H9 (cell line): Measurements from ENCODE around the gene CAMKV. TPM values are rescaled to one million over a fixed set of nuclear protein-coding genes. Genes with fewer than 3 reads are reported as not detected.

Source experiments
- DNase-seq: peaks from one replicate; pipeline ENCODE4 v3.0.0-alpha.2; 2017
- H2AFZ ChIP-seq: one replicate; pipeline ENCODE4 v1.6.1; 2013; ENCODE audit warnings: mild to moderate bottlenecking, low read length, control low read depth, moderate library complexity
- H2AK5ac ChIP-seq: 2 replicates; pipeline ENCODE4 v1.6.1; 2013; ENCODE audit warnings: low read length, control low read depth, mixed read lengths; ENCODE audit not compliant: insufficient read length
- H2BK120ac ChIP-seq: one replicate; pipeline ENCODE4 v1.6.1; 2013; ENCODE audit warnings: low read depth, mild to moderate bottlenecking, low read length, control low read depth, inconsistent platforms; ENCODE audit not compliant: poor library complexity, severe bottlenecking
- H2BK12ac ChIP-seq: 2 replicates; pipeline ENCODE4 v1.6.1; 2013; ENCODE audit warnings: low read length, control low read depth, mixed read lengths, low read depth; ENCODE audit not compliant: insufficient read length
- H2BK15ac ChIP-seq: 2 replicates; pipeline ENCODE4 v1.6.1; 2013; ENCODE audit warnings: low read depth, low read length, control low read depth
- H2BK20ac ChIP-seq: one replicate; pipeline ENCODE4 v1.6.1; 2013; ENCODE audit warnings: low read depth, mild to moderate bottlenecking, low read length, control low read depth, inconsistent platforms; ENCODE audit not compliant: poor library complexity, severe bottlenecking
- H2BK5ac ChIP-seq: 2 replicates; pipeline ENCODE4 v1.6.1; 2013; ENCODE audit warnings: low read length, control low read depth, mixed read lengths; ENCODE audit not compliant: insufficient read length
- H3K14ac ChIP-seq: 2 replicates; pipeline ENCODE4 v1.6.1; 2013; ENCODE audit warnings: low read length, control low read depth; ENCODE audit not compliant: insufficient read depth
- H3K18ac ChIP-seq: 2 replicates; pipeline ENCODE4 v1.6.1; 2013; ENCODE audit warnings: low read depth, mild to moderate bottlenecking, mixed read lengths, low read length, control low read depth; ENCODE audit not compliant: insufficient read length
- H3K23ac ChIP-seq: 2 replicates; pipeline ENCODE4 v1.6.1; 2013; ENCODE audit warnings: low read length, control low read depth, mixed read lengths, low read depth; ENCODE audit not compliant: insufficient read length
- H3K23me2 ChIP-seq: 2 replicates; pipeline ENCODE4 v1.6.1; 2013; ENCODE audit warnings: low read depth, mild to moderate bottlenecking, mixed read lengths, low read length, control low read depth; ENCODE audit not compliant: insufficient read length, poor library complexity, severe bottlenecking
- H3K27ac ChIP-seq: 2 replicates; pipeline ENCODE4 v1.5.1; 2013; ENCODE audit warnings: low read length, control low read depth, mixed read lengths, low read depth; ENCODE audit not compliant: insufficient read length
- H3K27me3 ChIP-seq: 2 replicates; pipeline ENCODE4 v1.6.1; 2013; ENCODE audit warnings: low read length, control low read depth, inconsistent platforms; ENCODE audit not compliant: insufficient read depth
- H3K4ac ChIP-seq: 2 replicates; pipeline ENCODE4 v1.6.1; 2013; ENCODE audit warnings: low read depth, mild to moderate bottlenecking, control low read depth, inconsistent platforms, low read length, moderate library complexity
- H3K4me1 ChIP-seq: 2 replicates; pipeline ENCODE4 v1.6.1; 2013; ENCODE audit warnings: low read length, control low read depth, inconsistent platforms; ENCODE audit not compliant: insufficient read depth
- H3K4me2 ChIP-seq: 2 replicates; pipeline ENCODE4 v1.6.1; 2013; ENCODE audit warnings: low read length, control low read depth, mixed read lengths; ENCODE audit not compliant: insufficient read length, insufficient read depth
- H3K56ac ChIP-seq: 2 replicates; pipeline ENCODE4 v1.6.1; 2013; ENCODE audit warnings: low read depth, mild to moderate bottlenecking, mixed read lengths, low read length, control low read depth; ENCODE audit not compliant: insufficient read length
- H3K79me1 ChIP-seq: 2 replicates; pipeline ENCODE4 v1.6.1; 2013; ENCODE audit warnings: low read depth, mild to moderate bottlenecking, moderate library complexity, low read length, control low read depth, inconsistent platforms; ENCODE audit not compliant: insufficient read depth, poor library complexity, severe bottlenecking
- H3K79me2 ChIP-seq: 2 replicates; pipeline ENCODE4 v1.6.1; 2013; ENCODE audit warnings: low read length, control low read depth, inconsistent platforms; ENCODE audit not compliant: insufficient read depth
- H3K9ac ChIP-seq: 2 replicates; pipeline ENCODE4 v1.6.1; 2013; ENCODE audit warnings: low read length, control low read depth, mixed read lengths; ENCODE audit not compliant: insufficient read length; ENCODE audit errors: extremely low read depth
- H3K9me3 ChIP-seq: one replicate; pipeline ENCODE4 v1.6.1; 2013; ENCODE audit warnings: low read depth, low read length, inconsistent platforms; ENCODE audit not compliant: control insufficient read depth
- H3T11ph ChIP-seq: one replicate; pipeline ENCODE4 v1.6.1; 2013; ENCODE audit warnings: mild to moderate bottlenecking, low read length, control low read depth, inconsistent platforms
- H4K20me1 ChIP-seq: one replicate; pipeline ENCODE4 v1.6.1; 2013; ENCODE audit not compliant: control insufficient read depth, insufficient read length, insufficient read depth
- H4K5ac ChIP-seq: 2 replicates; pipeline ENCODE4 v1.6.1; 2013; ENCODE audit warnings: low read depth, mild to moderate bottlenecking, mixed read lengths, low read length, control low read depth; ENCODE audit not compliant: insufficient read length
- H4K8ac ChIP-seq: replicated peaks from 2 replicates; pipeline ENCODE4 v1.6.1; 2013; ENCODE audit warnings: low read length, control low read depth, mixed read lengths, low read depth; ENCODE audit not compliant: insufficient read length
- H4K91ac ChIP-seq: 2 replicates; pipeline ENCODE4 v1.6.1; 2013; ENCODE audit warnings: low read depth, mild to moderate bottlenecking, moderate library complexity, mixed read lengths, low read length, control low read depth; ENCODE audit not compliant: insufficient read length
- H3K27ac Mint-ChIP-seq, 3 experiments: 2 replicates in 2 of 3; 3 replicates in 1 of 3; pipeline ENCODE4 v1.8.0; 2020 to 2021; ENCODE audit warnings: mixed read lengths in 3 of 3, mild to moderate bottlenecking in 1 of 3, moderate library complexity in 1 of 3
- H3K27me3 Mint-ChIP-seq: 2 replicates; pipeline ENCODE4 v1.8.0; 2021; ENCODE audit warnings: low read depth, mild to moderate bottlenecking, moderate library complexity, mixed read lengths
- H3K36me3 Mint-ChIP-seq, 3 experiments: 2 replicates in 2 of 3; 3 replicates in 1 of 3; pipeline ENCODE4 v1.8.0; 2020 to 2021; ENCODE audit warnings: low read depth in 3 of 3, mixed read lengths in 3 of 3; ENCODE audit not compliant: insufficient read depth in 1 of 3
- H3K4me1 Mint-ChIP-seq, 2 experiments: 2 replicates each; pipeline ENCODE4 v1.8.0; 2020; ENCODE audit warnings: mixed read lengths in 2 of 2
- H3K4me3 Mint-ChIP-seq, 2 experiments: 2 replicates in 1 of 2; 3 replicates in 1 of 2; pipeline ENCODE4 v1.8.0; 2020 to 2021; ENCODE audit warnings: mild to moderate bottlenecking in 2 of 2, mixed read lengths in 2 of 2, moderate library complexity in 1 of 2
- H3K9me3 Mint-ChIP-seq, 2 experiments: 2 replicates in 1 of 2; 3 replicates in 1 of 2; pipeline ENCODE4 v1.8.0; 2020; ENCODE audit warnings: mild to moderate bottlenecking in 2 of 2, mixed read lengths in 2 of 2, moderate library complexity in 1 of 2
- WGBS: extraction: QIAGEN DNeasy Blood & Tissue Kit; methylation state at CpG from one replicate; pipeline ENCODE4 v1.1.7; 2013; ENCODE audit warnings: missing lambda C conversion rate, low lambda C conversion rate, mixed read lengths; ENCODE audit not compliant: insufficient read length; ENCODE audit errors: extremely low coverage; 5-methylcytosine and 5-hydroxymethylcytosine counted together
- total RNA-seq: library from RNA; stranded (reverse); gene quantifications from 2 replicates; pipeline ENCODE4 v1.2.1, GENCODE V29; 2021
- TF ChIP-seq, protein P1 (sequence below): fragments of 200-600 bp; sonication (generic); conservative IDR thresholded peaks from 3 replicates; pipeline ENCODE4 v1.8.0; 2021; ENCODE audit warnings: antibody characterized with exemption, mild to moderate bottlenecking

The CAMKV gene
- total RNA-seq, 1 experiment from 2014 or later, result 54.2 TPM

DNA sequence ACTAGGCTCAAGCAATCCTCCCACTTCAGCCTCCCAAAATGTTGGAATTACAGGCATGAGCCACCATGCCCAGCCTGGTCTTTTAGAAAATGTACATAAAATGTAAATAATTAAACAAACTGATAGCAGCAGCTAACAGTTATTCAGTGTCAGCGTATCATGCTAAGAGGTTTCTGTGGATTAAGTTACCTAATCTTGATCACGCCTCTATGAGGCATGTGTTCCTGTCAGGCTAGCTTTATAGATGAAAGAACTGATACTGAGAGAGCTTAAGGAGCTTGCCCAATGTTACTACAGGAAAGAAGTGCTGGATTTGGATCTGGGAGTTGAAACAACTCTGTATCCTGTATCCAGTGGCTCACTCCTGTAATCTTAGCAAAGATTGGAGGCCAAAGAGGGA is 45.2 kb upstream of the CAMKV start:
- Mint-ChIP-seq H3K4me3 (no peak overlapping the region), H3K27ac (no peak overlapping the region), H3K9me3 (no peaks in the 10 kb centered on the region), H3K36me3 (peaks cover 0 to 9% (median 4%) of the 10 kb centered on the region in 3 experiments; a peak in 4 of 7 replicates), H3K4me1 (peaks cover 15 to 24% of the 10 kb centered on the region in 2 experiments), H3K27me3 (no peaks in the 10 kb centered on the region)
- no peak overlapping the region for H3K18ac ChIP-seq
- H3K9me3 ChIP-seq, result no peaks in the 10 kb centered on the region
- H4K5ac ChIP-seq, result no peak overlapping the region
- H2BK120ac ChIP-seq, result no peak overlapping the region
- no peak overlapping the region for H3K4me2 ChIP-seq
- no peak for DNase-seq
- no peak overlapping the region for H3T11ph ChIP-seq
- no peak overlapping the region for H4K8ac ChIP-seq
- no peak overlapping the region for H2BK5ac ChIP-seq
- no peak overlapping the region for H3K56ac ChIP-seq
- H2BK15ac ChIP-seq, result no peak overlapping the region
- no peaks in the 10 kb centered on the region for H4K20me1 ChIP-seq
- H3K79me2 ChIP-seq, result no peaks in the 10 kb centered on the region
- H3K23me2 ChIP-seq, result no peaks in the 10 kb centered on the region
- H3K9ac ChIP-seq, result no peak overlapping the region
- no peak overlapping the region for H3K4ac ChIP-seq
- no peak overlapping the region for H3K27ac ChIP-seq
- H3K23ac ChIP-seq, result no peak overlapping the region
- TF ChIP-seq, protein P1, sequence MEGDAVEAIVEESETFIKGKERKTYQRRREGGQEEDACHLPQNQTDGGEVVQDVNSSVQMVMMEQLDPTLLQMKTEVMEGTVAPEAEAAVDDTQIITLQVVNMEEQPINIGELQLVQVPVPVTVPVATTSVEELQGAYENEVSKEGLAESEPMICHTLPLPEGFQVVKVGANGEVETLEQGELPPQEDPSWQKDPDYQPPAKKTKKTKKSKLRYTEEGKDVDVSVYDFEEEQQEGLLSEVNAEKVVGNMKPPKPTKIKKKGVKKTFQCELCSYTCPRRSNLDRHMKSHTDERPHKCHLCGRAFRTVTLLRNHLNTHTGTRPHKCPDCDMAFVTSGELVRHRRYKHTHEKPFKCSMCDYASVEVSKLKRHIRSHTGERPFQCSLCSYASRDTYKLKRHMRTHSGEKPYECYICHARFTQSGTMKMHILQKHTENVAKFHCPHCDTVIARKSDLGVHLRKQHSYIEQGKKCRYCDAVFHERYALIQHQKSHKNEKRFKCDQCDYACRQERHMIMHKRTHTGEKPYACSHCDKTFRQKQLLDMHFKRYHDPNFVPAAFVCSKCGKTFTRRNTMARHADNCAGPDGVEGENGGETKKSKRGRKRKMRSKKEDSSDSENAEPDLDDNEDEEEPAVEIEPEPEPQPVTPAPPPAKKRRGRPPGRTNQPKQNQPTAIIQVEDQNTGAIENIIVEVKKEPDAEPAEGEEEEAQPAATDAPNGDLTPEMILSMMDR, result no peak
- H3K79me1 ChIP-seq, result no peaks in the 10 kb centered on the region
- H3K14ac ChIP-seq, result no peak overlapping the region
- no peaks in the 10 kb centered on the region for H3K27me3 ChIP-seq
- no peak overlapping the region for H2BK20ac ChIP-seq
- H3K4me1 ChIP-seq, result no peaks in the 10 kb centered on the region
- no CpG with 5 or more reads among the region's 2 CpGs for WGBS
- H2AK5ac ChIP-seq, result no peak overlapping the region
- no peak overlapping the region for H2BK12ac ChIP-seq
- no peak overlapping the region for H4K91ac ChIP-seq
- H2AFZ ChIP-seq, result no peak overlapping the region
